Endodermal cell (in vitro differentiated cells): ENCODE results near the gene DNAH6. TPM values are rescaled to one million over a fixed set of nuclear protein-coding genes. Genes with fewer than 3 reads are reported as not detected.

ENCODE experiments used
- DNase-seq: peaks from one replicate; pipeline ENCODE4 v3.0.0-alpha.2; 2017
- H3K27ac ChIP-seq: 2 replicates; pipeline ENCODE4 v1.5.1; 2013; ENCODE audit warnings: mild to moderate bottlenecking, low read depth, low read length, moderate library complexity
- H3K27me3 ChIP-seq: 2 replicates; pipeline ENCODE4 v1.6.1; 2013; ENCODE audit warnings: mild to moderate bottlenecking, low read length, moderate library complexity; ENCODE audit not compliant: insufficient read depth, control insufficient read depth, poor library complexity, severe bottlenecking
- H3K36me3 ChIP-seq: 2 replicates; pipeline ENCODE4 v1.7.0; 2013; ENCODE audit warnings: mild to moderate bottlenecking, low read length, moderate library complexity; ENCODE audit not compliant: control insufficient read depth, insufficient read depth
- H3K4me1 ChIP-seq: one replicate; pipeline ENCODE4 v1.7.0; 2013; ENCODE audit warnings: low read length; ENCODE audit not compliant: control insufficient read depth, insufficient read depth
- H3K4me3 ChIP-seq: 2 replicates; pipeline ENCODE4 v1.5.1; 2013; ENCODE audit warnings: mild to moderate bottlenecking, low read length, moderate library complexity
- H3K9ac ChIP-seq: 2 replicates; pipeline ENCODE4 v1.6.1; 2013; ENCODE audit warnings: mild to moderate bottlenecking, low read length, moderate library complexity; ENCODE audit not compliant: poor library complexity, severe bottlenecking; ENCODE audit errors: extremely low read depth
- H3K9me3 ChIP-seq: 2 replicates; pipeline ENCODE4 v1.6.1; 2013; ENCODE audit warnings: mild to moderate bottlenecking, low read length, moderate library complexity; ENCODE audit not compliant: control insufficient read depth
- H3K27ac Mint-ChIP-seq: 2 replicates; pipeline ENCODE4 v1.8.0; 2020; ENCODE audit warnings: mixed read lengths
- H3K27me3 Mint-ChIP-seq: 2 replicates; pipeline ENCODE4 v1.8.0; 2021; ENCODE audit warnings: mild to moderate bottlenecking, mixed read lengths; ENCODE audit not compliant: insufficient read depth
- H3K36me3 Mint-ChIP-seq: 2 replicates; pipeline ENCODE4 v1.8.0; 2020; ENCODE audit warnings: low read depth, mixed read lengths
- H3K4me1 Mint-ChIP-seq: 2 replicates; pipeline ENCODE4 v1.8.0; 2020; ENCODE audit warnings: mixed read lengths
- H3K4me3 Mint-ChIP-seq: 2 replicates; pipeline ENCODE4 v1.8.0; 2020; ENCODE audit warnings: mild to moderate bottlenecking, moderate library complexity, mixed read lengths
- H3K9me3 Mint-ChIP-seq: 2 replicates; pipeline ENCODE4 v1.8.0; 2020; ENCODE audit warnings: mild to moderate bottlenecking, mixed read lengths
- CTCF ChIP-seq: fragments of 200-600 bp; sonication (generic); conservative IDR thresholded peaks from 2 replicates; pipeline ENCODE4 v1.5.0; 2021; ENCODE audit warnings: antibody characterized with exemption, mild to moderate bottlenecking
- WGBS, 2 experiments: methylation state at CpG; one replicate each; pipeline versions ENCODE4 v1.1.5 to v1.1.7; 2013; ENCODE audit warnings: missing lambda C conversion rate in 2 of 2, mixed read lengths in 1 of 2; ENCODE audit not compliant: insufficient coverage in 1 of 2, insufficient read length in 1 of 2; 5-methylcytosine and 5-hydroxymethylcytosine counted together
- total RNA-seq, 2 donors: library from RNA; stranded (reverse); fragmentation: NEBNext Ultra II Directional in 1 of 2; extraction: Animal tissue kit (Norgen Biotek cat#: 25700) in 1 of 2; gene quantifications; 2 replicates in 1 of 2; 3 replicates in 1 of 2; pipeline ENCODE4 v1.2.1, GENCODE V29; 2021

Gene DNAH6
- total RNA-seq, 2 donors from 2014 or later = 1.6 to 2.0 TPM

GRCh38 chr2:84808279-84808678 is 292.0 kb downstream of the DNAH6 start:
- Histone ChIP-seq H3K36me3 (no peaks in the 10 kb centered on the region), H3K27me3 (no peaks in the 10 kb centered on the region), H3K9me3 (no peaks in the 10 kb centered on the region), H3K9ac (no peak overlapping the region), H3K4me3 (no peak overlapping the region), H3K4me1 (no peaks in the 10 kb centered on the region), H3K27ac (no peak overlapping the region)
- Mint-ChIP-seq H3K4me3 (no peak overlapping the region), H3K9me3 (no peaks in the 10 kb centered on the region), H3K4me1 (no peaks in the 10 kb centered on the region), H3K36me3 (no peaks in the 10 kb centered on the region), H3K27ac (no peak overlapping the region), H3K27me3 (no peaks in the 10 kb centered on the region)
- WGBS, 2 experiments = 93 to 100% methylated on average over 1 to 4 of the region's 4 CpGs
- no peak for DNase-seq
- no peak for TF ChIP-seq CTCF

GRCh38 chr2:84811839-84812431 is 295.6 kb downstream of the DNAH6 start:
- WGBS, 2 experiments = 93 to 95% methylated on average over 5 to 6 of the region's 6 CpGs
- DNase-seq = no peak
- no peaks in the 10 kb centered on the region for H3K36me3 Mint-ChIP-seq
- no peaks in the 10 kb centered on the region for H3K27me3 Mint-ChIP-seq
- H3K36me3 ChIP-seq = no peaks in the 10 kb centered on the region
- H3K27ac ChIP-seq = no peak overlapping the region
- no peak overlapping the region for H3K27ac Mint-ChIP-seq
- H3K4me3 Mint-ChIP-seq = no peak overlapping the region
- no peaks in the 10 kb centered on the region for H3K4me1 ChIP-seq
- H3K27me3 ChIP-seq = no peaks in the 10 kb centered on the region
- H3K4me3 ChIP-seq = no peak overlapping the region
- no peaks in the 10 kb centered on the region for H3K9me3 ChIP-seq
- H3K9me3 Mint-ChIP-seq = no peaks in the 10 kb centered on the region
- no peak overlapping the region for H3K9ac ChIP-seq
- no peak for TF ChIP-seq CTCF
- H3K4me1 Mint-ChIP-seq = no peaks in the 10 kb centered on the region

- H3K9me3 Mint-ChIP-seq = no peaks in the 10 kb centered on the region
- Histone ChIP-seq H3K9me3 (no peaks in the 10 kb centered on the region), H3K9ac (no peak overlapping the region), H3K27ac (no peak overlapping the region), H3K4me1 (no peaks in the 10 kb centered on the region), H3K27me3 (no peaks in the 10 kb centered on the region), H3K36me3 (no peaks in the 10 kb centered on the region), H3K4me3 (no peak overlapping the region)
- H3K36me3 Mint-ChIP-seq = no peaks in the 10 kb centered on the region
- H3K4me3 Mint-ChIP-seq = no peak overlapping the region
- DNase-seq = no peak
- no peaks in the 10 kb centered on the region for H3K4me1 Mint-ChIP-seq
- TF ChIP-seq CTCF = no peak
- H3K27ac Mint-ChIP-seq = no peak overlapping the region
- no peaks in the 10 kb centered on the region for H3K27me3 Mint-ChIP-seq
- 81 to 94% methylated on average over 2 of the region's 3 CpGs for WGBS, 2 experiments
Observed at GRCh38 chr2:84815146-84815545, 298.8 kb downstream of the DNAH6 start.
